CD14-positive monocyte (primary cell): ENCODE measurements around the gene LRRTM3. TPM values are rescaled to one million over a fixed set of nuclear protein-coding genes. Genes with fewer than 3 reads are reported as not detected.

Experiments used
- DNase-seq, 3 donors: peaks; one replicate each; pipeline ENCODE4 v3.0.0-alpha.2; 2011 to 2022
- H2AFZ ChIP-seq: 2 replicates; pipeline ENCODE4 v1.6.0; 2012; ENCODE audit warnings: mild to moderate bottlenecking, low read depth, low read length, inconsistent platforms; ENCODE audit not compliant: insufficient read depth, poor library complexity, severe bottlenecking
- H3K27ac ChIP-seq, 2 donors: 1 replicate in 1 of 2; 2 replicates in 1 of 2; pipeline ENCODE4 v1.5.1; 2012 to 2013; ENCODE audit warnings: low read length in 2 of 2, control low read depth in 1 of 2, inconsistent platforms in 1 of 2, low read depth in 1 of 2, mild to moderate bottlenecking in 1 of 2
- H3K27me3 ChIP-seq, 2 donors: one replicate each; pipeline versions ENCODE4 v1.6.0 to v1.6.1; 2011 to 2013; ENCODE audit warnings: low read length in 2 of 2; ENCODE audit not compliant: control insufficient read depth in 2 of 2, insufficient read depth in 2 of 2
- H3K36me3 ChIP-seq, 2 donors: replicated peaks in 1 of 2; 1 replicate in 1 of 2; 2 replicates in 1 of 2; pipeline versions ENCODE4 v1.5.1 to v1.6.1; 2012 to 2013; ENCODE audit warnings: low read length in 2 of 2, control low read depth in 1 of 2, inconsistent platforms in 1 of 2, mild to moderate bottlenecking in 1 of 2; ENCODE audit not compliant: insufficient read depth in 2 of 2, control insufficient read depth in 1 of 2
- H3K4me1 ChIP-seq, 2 donors: 1 replicate in 1 of 2; 2 replicates in 1 of 2; pipeline versions ENCODE4 v1.5.1 to v1.6.1; 2012 to 2013; ENCODE audit warnings: low read length in 2 of 2, control low read depth in 1 of 2, inconsistent platforms in 1 of 2, mild to moderate bottlenecking in 1 of 2, moderate library complexity in 1 of 2; ENCODE audit not compliant: insufficient read depth in 2 of 2, control insufficient read depth in 1 of 2
- H3K4me2 ChIP-seq: replicated peaks from 2 replicates; pipeline ENCODE3; 2012; ENCODE audit warnings: low read length, moderate library complexity, mild to moderate bottlenecking; ENCODE audit not compliant: poor library complexity, severe bottlenecking; ENCODE audit errors: extremely low read depth
- H3K4me3 ChIP-seq, 3 experiments: fragments of 200-600 bp in 1 of 3; sonication (generic) in 1 of 3; replicated peaks in 1 of 3; 1 replicate in 2 of 3; 2 replicates in 1 of 3; pipeline ENCODE4 v1.5.1; 2011 to 2013; ENCODE audit warnings: low read length in 3 of 3, mild to moderate bottlenecking in 3 of 3, control low read depth in 2 of 3, low read depth in 2 of 3, inconsistent platforms in 1 of 3, moderate library complexity in 1 of 3
- H3K79me2 ChIP-seq: 2 replicates; pipeline ENCODE4 v1.6.0; 2012; ENCODE audit warnings: mild to moderate bottlenecking, control low read depth, inconsistent platforms, low read length, moderate library complexity; ENCODE audit not compliant: insufficient read depth
- H3K9ac ChIP-seq: 2 replicates; pipeline ENCODE4 v1.6.0; 2017; ENCODE audit warnings: low read length, mild to moderate bottlenecking; ENCODE audit not compliant: insufficient read depth, poor library complexity, severe bottlenecking
- H3K9me3 ChIP-seq, 2 donors: replicated peaks in 1 of 2; 1 replicate in 1 of 2; 2 replicates in 1 of 2; pipeline versions ENCODE4 v1.5.1 to v1.6.1; 2012 to 2013; ENCODE audit warnings: low read length in 2 of 2, control low read depth in 1 of 2; ENCODE audit not compliant: control insufficient read depth in 1 of 2, insufficient read depth in 1 of 2
- H4K20me1 ChIP-seq: 2 replicates; pipeline ENCODE4 v1.6.0; 2012; ENCODE audit warnings: mild to moderate bottlenecking, low read length, control low read depth, moderate library complexity; ENCODE audit not compliant: insufficient read depth
- H3K27ac Mint-ChIP-seq, 7 donors: one replicate each; pipeline ENCODE4 v1.8.0; 2020; ENCODE audit warnings: mild to moderate bottlenecking in 7 of 7, mixed read lengths in 7 of 7, moderate library complexity in 6 of 7, inconsistent platforms in 2 of 7
- H3K27me3 Mint-ChIP-seq, 3 donors: one replicate each; pipeline ENCODE4 v1.8.0; 2021 to 2022; ENCODE audit warnings: low read depth in 3 of 3, mild to moderate bottlenecking in 3 of 3, mixed read lengths in 3 of 3, moderate library complexity in 3 of 3, inconsistent platforms in 1 of 3
- H3K36me3 Mint-ChIP-seq, 2 donors: one replicate each; pipeline ENCODE4 v1.8.0; 2020; ENCODE audit warnings: mixed read lengths in 2 of 2, inconsistent platforms in 1 of 2, mild to moderate bottlenecking in 1 of 2
- H3K4me1 Mint-ChIP-seq: one replicate; pipeline ENCODE4 v1.8.0; 2020; ENCODE audit warnings: mild to moderate bottlenecking, mixed read lengths
- H3K4me3 Mint-ChIP-seq, 2 donors: one replicate each; pipeline ENCODE4 v1.8.0; 2020; ENCODE audit warnings: mild to moderate bottlenecking in 2 of 2, mixed read lengths in 2 of 2, moderate library complexity in 1 of 2
- H3K9me3 Mint-ChIP-seq, 7 donors: one replicate each; pipeline ENCODE4 v1.8.0; 2020 to 2022; ENCODE audit warnings: mixed read lengths in 7 of 7, mild to moderate bottlenecking in 6 of 7, moderate library complexity in 6 of 7, inconsistent platforms in 2 of 7
- CTCF ChIP-seq: fragments of 200-600 bp; IDR thresholded peaks from one replicate; pipeline ENCODE4 v1.8.0; 2022; ENCODE audit warnings: antibody characterized with exemption, mild to moderate bottlenecking
- WGBS: methylation state at CpG from one replicate; pipeline ENCODE4 v1.1.5; 2013; ENCODE audit warnings: missing lambda C conversion rate; ENCODE audit not compliant: insufficient coverage; 5-methylcytosine and 5-hydroxymethylcytosine counted together
- intact Hi-C, 2 donors: fragments of 100-400 bp; cut with micrococcal nuclease; formaldehyde crosslinking; loops; one replicate each; pipeline versions ENCODE4 v1.15.0 to v1.15.1; 2023
- polyA plus RNA-seq, 3 donors: library from polyadenylated mRNA; depleted of rRNA in 1 of 3; unstranded in 2 of 3; stranded (reverse) in 1 of 3; fragments of 300-500 nt in 2 of 3; fragments of >200 nt in 1 of 3; fragmentation: Illumina TruSeq in 2 of 3; gene quantifications; 1 replicate in 2 of 3; 2 replicates in 1 of 3; pipeline ENCODE4 v1.2.3, GENCODE V29; 2012 to 2021

LRRTM3 gene
- polyA plus RNA-seq, 3 donors = not detected

- no peaks in the 10 kb centered on the region for H3K79me2 ChIP-seq
- H3K4me2 ChIP-seq = no peak overlapping the region
- no peak for DNase-seq
- no peaks in the 10 kb centered on the region for H3K4me1 Mint-ChIP-seq
- WGBS = no CpG with 5 or more reads among the region's 4 CpGs
- no peak overlapping the region for H2AFZ ChIP-seq
- no peaks in the 10 kb centered on the region for H3K36me3 ChIP-seq
- no peaks in the 10 kb centered on the region for H3K4me1 ChIP-seq
- H3K27ac Mint-ChIP-seq = no peak overlapping the region
- H3K9me3 ChIP-seq = no peaks in the 10 kb centered on the region
- H3K9me3 Mint-ChIP-seq = peaks cover 0 to 4% (median 0%) of the 10 kb centered on the region in 7 donors
- H3K27me3 Mint-ChIP-seq = peaks cover 0 to 2% (median 0%) of the 10 kb centered on the region in 3 donors
- no peak overlapping the region for H3K27ac ChIP-seq
- H3K27me3 ChIP-seq = no peaks in the 10 kb centered on the region
- H3K9ac ChIP-seq = no peak overlapping the region
- no peak overlapping the region for H3K4me3 Mint-ChIP-seq
- H3K4me3 ChIP-seq = no peak overlapping the region
- H4K20me1 ChIP-seq = no peaks in the 10 kb centered on the region
- no peaks in the 10 kb centered on the region for H3K36me3 Mint-ChIP-seq
- TF ChIP-seq CTCF = no peak
- intact Hi-C loops = no loop called here
Observed at GRCh38 chr10:67075491-67075971, 149.7 kb downstream of the LRRTM3 start.

GRCh38 chr10:67076144-67076543, 150.3 kb downstream of the LRRTM3 start:
- Histone ChIP-seq H3K27me3 (no peaks in the 10 kb centered on the region), H3K9ac (no peak overlapping the region), H2AFZ (no peak overlapping the region), H3K79me2 (no peaks in the 10 kb centered on the region), H3K4me1 (no peaks in the 10 kb centered on the region), H3K9me3 (no peaks in the 10 kb centered on the region), H3K4me2 (no peak overlapping the region), H3K4me3 (no peak overlapping the region), H4K20me1 (no peaks in the 10 kb centered on the region), H3K27ac (no peak overlapping the region), H3K36me3 (no peaks in the 10 kb centered on the region)
- TF ChIP-seq CTCF = no peak
- H3K4me3 Mint-ChIP-seq = no peak overlapping the region
- peaks cover 0 to 2% (median 0%) of the 10 kb centered on the region in 3 donors for H3K27me3 Mint-ChIP-seq
- H3K9me3 Mint-ChIP-seq = peaks cover 0 to 4% (median 0%) of the 10 kb centered on the region in 7 donors
- no peak overlapping the region for H3K27ac Mint-ChIP-seq
- no peak for DNase-seq
- no peaks in the 10 kb centered on the region for H3K36me3 Mint-ChIP-seq
- no peaks in the 10 kb centered on the region for H3K4me1 Mint-ChIP-seq
- intact Hi-C loops = no loop called here
